Activated CD8-positive, alpha-beta memory T cell treated with anti-CD3 and anti-CD28 coated beads, Interleukin-2, amount 50 U/mL, for 48 hours (primary cell): ENCODE results near the gene TSHZ3.

Experiments
- DNase-seq: peaks from one replicate; pipeline ENCODE4 v3.0.0-alpha.2; 2020

Gene TSHZ3

GRCh38 chr19:31354799-31355664, 5.8 kb upstream of the TSHZ3 start:
- DNase-seq: no peak

GRCh38 chr19:31354316-31354715, 5.1 kb upstream of the TSHZ3 start:
- DNase-seq: no peak

GRCh38 chr19:31353833-31354232, 4.6 kb upstream of the TSHZ3 start:
- DNase-seq: no peak

GRCh38 chr19:31352782-31353651, 3.8 kb upstream of the TSHZ3 start:
- no peak for DNase-seq

- no peak for DNase-seq
These were observed 3.1 kb upstream of the TSHZ3 start for GRCh38 chr19:31352296-31352781.

- DNase-seq: no peak
These were observed 2.6 kb upstream of the TSHZ3 start for GRCh38 chr19:31351855-31352195.

GRCh38 chr19:31351056-31351854, 2.0 kb upstream of the TSHZ3 start:
- no peak for DNase-seq

- no peak for DNase-seq
These were observed 1.4 kb upstream of the TSHZ3 start for GRCh38 chr19:31350693-31351055.

- no peak for DNase-seq
These were observed 927 bp upstream of the TSHZ3 start for GRCh38 chr19:31350033-31350692.

GRCh38 chr19:31348481-31349159, 616 bp downstream of the TSHZ3 start:
- DNase-seq: no peak

GRCh38 chr19:31347828-31348392, 1.3 kb downstream of the TSHZ3 start:
- DNase-seq: no peak

GRCh38 chr19:31347354-31347753, 1.9 kb downstream of the TSHZ3 start:
- DNase-seq: no peak

GRCh38 chr19:31346184-31347059, 2.8 kb downstream of the TSHZ3 start:
- no peak for DNase-seq

- no peak for DNase-seq
These were observed 4.8 kb downstream of the TSHZ3 start for GRCh38 chr19:31344403-31344802.

- no peak for DNase-seq
These were observed 6.3 kb downstream of the TSHZ3 start for GRCh38 chr19:31342926-31343325.

- no peak for DNase-seq
These were observed 8.9 kb downstream of the TSHZ3 start for GRCh38 chr19:31340042-31341025.

GRCh38 chr19:31339411-31339810, 9.8 kb downstream of the TSHZ3 start:
- DNase-seq: no peak

GRCh38 chr19:31338069-31338776, 11.0 kb downstream of the TSHZ3 start:
- no peak for DNase-seq
